ENCODE measurements around the gene VSTM4. TPM values are rescaled to one million over a fixed set of nuclear protein-coding genes. Genes with fewer than 3 reads are reported as not detected.

The VSTM4 gene
- total RNA-seq, 2 experiments from 2014 or later = 0.07 to 0.11 TPM

DNA sequence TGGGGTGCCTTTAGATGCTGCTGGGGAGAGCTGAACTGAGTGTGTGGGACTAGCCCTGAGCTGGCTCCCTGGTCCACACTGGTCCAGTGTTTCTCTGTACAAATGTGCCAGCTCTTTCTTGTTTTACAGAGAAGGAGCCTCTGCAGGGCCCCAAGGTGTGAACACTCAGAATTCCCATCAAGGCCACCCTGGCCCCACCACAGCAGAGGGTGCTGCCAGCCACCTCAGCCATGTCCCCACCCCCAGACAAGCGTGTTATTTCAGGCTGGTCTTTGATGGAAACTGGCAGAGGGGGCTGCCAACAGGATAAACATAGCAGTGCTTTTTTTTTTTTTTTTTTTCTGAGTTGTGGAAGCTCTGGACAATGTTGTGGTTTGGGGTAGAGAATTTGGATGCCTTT, 107.2 kb downstream of the VSTM4 start:
- intact Hi-C loops (cut with DNase I, micrococcal nuclease) = no loop called here
- no peak overlapping the region for H3K27ac Mint-ChIP-seq
- CTCF ChIA-PET = interaction anchor here (1.0 kb wide), 1 partner anchor 350 kb away, joined by 3 read pairs; no protein-coding TSS in a partner anchor
- POLR2A ChIA-PET = no interaction called here
- no peaks in the 10 kb centered on the region for H3K27me3 Mint-ChIP-seq
- H3K9me3 Mint-ChIP-seq (ENCODE audit: low read depth) = no peaks in the 10 kb centered on the region
- H3K36me3 Mint-ChIP-seq (ENCODE audit: low read depth) = no peaks in the 10 kb centered on the region
- H3K4me3 Mint-ChIP-seq = no peak overlapping the region
- ATAC-seq (no peak), DNase-seq (no peak)
- no peaks in the 10 kb centered on the region for H3K4me1 Mint-ChIP-seq

GRCh38 chr10:49007129-49007528, 108.2 kb downstream of the VSTM4 start:
- H3K27ac Mint-ChIP-seq = no peak overlapping the region
- ChIA-PET CTCF (interaction anchor here (1.0 to 1.3 kb wide), 2 partner anchors 16 to 349 kb away, joined by 3 read pairs; no protein-coding TSS in a partner anchor), POLR2A (no interaction called here)
- H3K9me3 Mint-ChIP-seq (ENCODE audit: low read depth) = no peaks in the 10 kb centered on the region
- DNase-seq (no peak), ATAC-seq (no peak)
- no peak overlapping the region for H3K4me3 Mint-ChIP-seq
- H3K36me3 Mint-ChIP-seq (ENCODE audit: low read depth) = no peaks in the 10 kb centered on the region
- H3K4me1 Mint-ChIP-seq = no peaks in the 10 kb centered on the region
- intact Hi-C loops (cut with DNase I, micrococcal nuclease) = no loop called here
- H3K27me3 Mint-ChIP-seq = no peaks in the 10 kb centered on the region

DNA sequence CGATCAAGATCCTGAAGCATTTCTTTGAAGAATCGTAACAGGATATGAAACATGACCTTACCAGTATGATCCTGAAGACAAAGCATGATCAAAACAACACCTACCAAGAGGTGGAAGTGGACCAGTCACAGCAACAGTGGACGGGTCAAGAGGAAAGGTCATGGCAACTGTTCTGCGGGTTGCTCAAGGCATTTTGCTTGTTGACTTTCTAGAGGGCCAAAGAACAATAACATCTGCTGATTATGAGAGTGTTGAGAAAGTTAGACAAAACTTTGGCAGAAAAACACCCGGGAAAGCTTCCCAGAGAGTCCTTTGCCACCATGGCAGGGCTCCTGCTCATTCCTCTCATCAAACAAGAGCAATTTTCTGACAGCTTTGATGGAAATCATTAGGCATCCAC, 110.1 kb downstream of the VSTM4 start:
- POLR2A ChIA-PET = no interaction called here
- H3K9me3 Mint-ChIP-seq (ENCODE audit: low read depth) = no peaks in the 10 kb centered on the region

GRCh38 chr10:49001870-49002672, 113.3 kb downstream of the VSTM4 start:
- CTCF ChIA-PET = no interaction called here
- POLR2A ChIA-PET = no interaction called here
- ATAC-seq (no peak), DNase-seq (no peak)
- H3K36me3 Mint-ChIP-seq (ENCODE audit: low read depth) = no peaks in the 10 kb centered on the region
- no peaks in the 10 kb centered on the region for H3K9me3 Mint-ChIP-seq (ENCODE audit: low read depth)
- H3K27me3 Mint-ChIP-seq = no peaks in the 10 kb centered on the region
- intact Hi-C loops (cut with DNase I, micrococcal nuclease) = no loop called here
- no peak overlapping the region for H3K27ac Mint-ChIP-seq
- no peak overlapping the region for H3K4me3 Mint-ChIP-seq
- no peaks in the 10 kb centered on the region for H3K4me1 Mint-ChIP-seq

More for the DNA sequence above, 110.1 kb downstream of the VSTM4 start:
- CTCF ChIA-PET = no interaction called here
- Mint-ChIP-seq H3K27ac (no peak overlapping the region), H3K27me3 (no peaks in the 10 kb centered on the region), H3K4me3 (no peak overlapping the region), H3K36me3 (ENCODE audit: low read depth) (no peaks in the 10 kb centered on the region), H3K4me1 (no peaks in the 10 kb centered on the region)
- intact Hi-C loops (cut with DNase I, micrococcal nuclease) = no loop called here
- DNase-seq (no peak), ATAC-seq (no peak)

DNA sequence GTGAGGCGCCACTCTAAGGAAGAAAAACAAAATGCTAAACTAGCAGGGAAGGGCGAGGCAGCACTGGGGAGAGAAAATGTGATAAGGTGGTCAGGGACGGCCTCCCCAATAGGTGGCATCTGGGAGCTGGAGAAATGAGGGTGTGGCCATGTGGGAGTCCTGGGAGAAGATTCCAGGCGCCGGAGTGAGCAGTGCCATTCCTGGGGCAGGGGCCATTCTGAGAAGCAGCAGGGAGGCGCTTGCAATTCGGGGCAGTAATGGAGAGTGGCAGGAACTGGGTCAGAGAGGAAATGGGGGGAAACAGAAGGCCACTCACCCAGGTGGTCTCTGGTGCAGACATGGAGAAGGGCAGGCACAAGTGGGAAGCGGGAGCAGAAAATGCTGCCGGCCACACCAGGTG, 113.9 kb downstream of the VSTM4 start:
- ATAC-seq = no peak
- Mint-ChIP-seq H3K4me1 (no peaks in the 10 kb centered on the region), H3K27ac (no peak overlapping the region), H3K27me3 (no peaks in the 10 kb centered on the region), H3K9me3 (ENCODE audit: low read depth) (no peaks in the 10 kb centered on the region), H3K4me3 (no peak overlapping the region), H3K36me3 (ENCODE audit: low read depth) (no peaks in the 10 kb centered on the region)
- ChIA-PET CTCF (interaction anchor here (1.1 kb wide), 1 partner anchor 12 kb away, joined by 3 read pairs; no protein-coding TSS in a partner anchor), POLR2A (no interaction called here)
- intact Hi-C loops (cut with DNase I, micrococcal nuclease) = no loop called here
- DNase-seq = no peak

DNA sequence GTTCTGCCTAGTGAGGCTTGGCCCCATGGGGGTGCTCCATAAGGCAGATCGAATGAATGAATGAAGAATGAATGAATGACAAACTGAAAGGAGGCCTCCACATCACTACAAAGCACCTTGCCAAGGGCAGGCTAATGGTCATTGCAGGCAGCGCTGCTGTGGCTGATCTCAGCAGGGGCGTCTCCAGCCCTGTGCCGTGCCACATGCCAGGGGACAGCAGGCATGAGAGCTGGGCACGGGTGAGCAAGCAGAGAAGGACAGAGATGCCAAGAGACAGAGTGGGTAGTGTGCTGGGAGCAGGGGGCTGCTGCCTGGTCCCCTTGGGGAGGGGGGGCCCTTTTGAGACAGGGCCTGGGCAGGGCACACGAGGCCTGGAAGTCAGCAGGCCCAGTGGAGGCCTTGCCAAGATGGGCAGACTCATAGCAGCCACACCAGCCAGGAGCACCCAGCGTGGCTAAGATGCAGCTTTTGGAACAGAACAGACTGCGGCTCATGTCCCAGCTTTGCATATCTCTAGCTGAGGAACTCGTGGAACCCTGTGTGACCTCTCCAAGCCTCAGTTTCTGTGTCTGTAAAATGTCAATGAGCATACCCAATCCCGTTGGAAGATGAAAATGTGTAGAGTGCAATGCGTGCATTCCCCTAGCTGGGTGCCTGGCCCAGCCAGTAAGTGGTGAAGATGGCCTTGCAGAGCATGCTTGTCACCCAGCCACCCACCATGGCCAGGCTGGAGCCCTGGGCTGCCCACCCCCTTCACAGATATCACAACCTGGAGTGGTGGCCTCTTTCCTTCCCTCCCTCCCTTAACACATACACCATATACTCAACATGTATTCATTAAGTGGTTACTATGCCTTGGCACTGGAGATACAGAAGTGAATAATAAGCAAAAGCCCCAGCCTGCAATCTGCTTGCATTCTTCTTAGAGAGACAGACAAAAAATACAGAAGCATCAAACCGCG, 114.6 kb downstream of the VSTM4 start:
- Mint-ChIP-seq H3K4me1 (no peaks in the 10 kb centered on the region), H3K27ac (no peak overlapping the region), H3K9me3 (ENCODE audit: low read depth) (no peaks in the 10 kb centered on the region), H3K27me3 (no peaks in the 10 kb centered on the region), H3K36me3 (ENCODE audit: low read depth) (no peaks in the 10 kb centered on the region), H3K4me3 (no peak overlapping the region)
- DNase-seq = no peak
- intact Hi-C loops (cut with DNase I, micrococcal nuclease) = no loop called here
- no peak for ATAC-seq
- POLR2A ChIA-PET = no interaction called here
- CTCF ChIA-PET = interaction anchor here (0.6 to 1.1 kb wide), 2 partner anchors 11 to 15 kb away, joined by 3 read pairs; no protein-coding TSS in a partner anchor

GRCh38 chr10:48999346-48999745, 116.0 kb downstream of the VSTM4 start:
- no peak for ATAC-seq
- Mint-ChIP-seq H3K27me3 (no peaks in the 10 kb centered on the region), H3K4me3 (no peak overlapping the region), H3K9me3 (ENCODE audit: low read depth) (no peaks in the 10 kb centered on the region), H3K27ac (no peak overlapping the region), H3K4me1 (no peaks in the 10 kb centered on the region), H3K36me3 (ENCODE audit: low read depth) (no peaks in the 10 kb centered on the region)
- intact Hi-C loops (cut with DNase I, micrococcal nuclease) = no loop called here
- no peak for DNase-seq
- CTCF ChIA-PET = interaction anchor here (1.1 to 1.4 kb wide), 2 partner anchors 18 to 236 kb away, joined by 3 to 4 read pairs; no protein-coding TSS in a partner anchor
- POLR2A ChIA-PET = no interaction called here

DNA sequence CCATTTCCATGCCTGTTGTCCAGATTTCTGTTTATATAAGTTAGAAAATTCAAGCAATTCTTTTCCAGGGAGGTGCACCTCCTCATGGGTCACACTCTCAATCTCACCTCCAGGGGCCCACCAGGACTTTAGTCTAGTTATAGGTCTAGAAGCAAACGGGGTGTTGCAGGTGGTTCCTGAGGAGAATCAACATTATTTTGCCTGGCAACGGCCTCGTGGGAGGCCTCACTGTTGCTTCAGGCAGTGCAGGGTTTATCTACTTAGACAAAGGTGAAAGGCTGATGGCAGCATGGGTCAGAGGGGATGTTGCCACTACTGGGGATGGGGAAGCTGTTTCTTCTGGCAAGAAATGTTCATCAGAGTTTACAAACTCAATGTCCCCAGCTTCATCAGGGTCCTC, 119.0 kb downstream of the VSTM4 start:
- H3K4me1 Mint-ChIP-seq = no peaks in the 10 kb centered on the region
- ATAC-seq (no peak), DNase-seq (no peak)
- no peaks in the 10 kb centered on the region for H3K36me3 Mint-ChIP-seq (ENCODE audit: low read depth)
- ChIA-PET CTCF (no interaction called here), POLR2A (no interaction called here)
- no peak overlapping the region for H3K4me3 Mint-ChIP-seq
- no peaks in the 10 kb centered on the region for H3K27me3 Mint-ChIP-seq
- intact Hi-C loops (cut with DNase I, micrococcal nuclease) = no loop called here
- no peaks in the 10 kb centered on the region for H3K9me3 Mint-ChIP-seq (ENCODE audit: low read depth)
- no peak overlapping the region for H3K27ac Mint-ChIP-seq

DNA sequence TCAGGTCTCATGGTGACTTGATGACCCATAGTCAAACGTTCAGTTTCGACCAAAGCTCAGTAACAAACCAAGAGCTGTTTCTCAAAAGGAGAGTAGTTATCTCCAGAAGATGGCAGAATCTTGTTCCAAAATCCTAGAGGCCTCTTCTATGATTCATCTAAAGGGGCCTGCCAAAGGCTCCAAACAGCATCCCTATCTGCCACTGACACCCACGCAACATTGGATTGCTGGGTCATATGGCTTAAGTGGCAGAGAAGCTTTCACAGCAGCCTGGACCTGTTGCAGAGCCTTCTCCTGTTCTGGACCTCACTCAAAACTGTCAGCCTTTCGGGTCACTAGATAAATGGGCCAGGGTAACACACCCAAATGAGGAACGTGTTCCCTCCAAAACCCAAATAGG, 121.7 kb downstream of the VSTM4 start:
- H3K9me3 Mint-ChIP-seq (ENCODE audit: low read depth) = no peaks in the 10 kb centered on the region
- no peaks in the 10 kb centered on the region for H3K27me3 Mint-ChIP-seq
- H3K4me3 Mint-ChIP-seq = no peak overlapping the region
- no peaks in the 10 kb centered on the region for H3K4me1 Mint-ChIP-seq
- no peaks in the 10 kb centered on the region for H3K36me3 Mint-ChIP-seq (ENCODE audit: low read depth)
- ATAC-seq = no peak
- CTCF ChIA-PET = no interaction called here
- H3K27ac Mint-ChIP-seq = no peak overlapping the region
- intact Hi-C loops (cut with DNase I, micrococcal nuclease) = no loop called here
- POLR2A ChIA-PET = no interaction called here
- no peak for DNase-seq

GRCh38 chr10:48990226-48990625, 125.1 kb downstream of the VSTM4 start:
- H3K27ac Mint-ChIP-seq = no peak overlapping the region
- DNase-seq (no peak), ATAC-seq (no peak)
- H3K36me3 Mint-ChIP-seq (ENCODE audit: low read depth) = no peaks in the 10 kb centered on the region
- H3K9me3 Mint-ChIP-seq (ENCODE audit: low read depth) = no peaks in the 10 kb centered on the region
- no peaks in the 10 kb centered on the region for H3K27me3 Mint-ChIP-seq
- ChIA-PET POLR2A (no interaction called here), CTCF (no interaction called here)
- H3K4me1 Mint-ChIP-seq = no peaks in the 10 kb centered on the region
- intact Hi-C loops (cut with DNase I, micrococcal nuclease) = no loop called here
- no peak overlapping the region for H3K4me3 Mint-ChIP-seq

DNA sequence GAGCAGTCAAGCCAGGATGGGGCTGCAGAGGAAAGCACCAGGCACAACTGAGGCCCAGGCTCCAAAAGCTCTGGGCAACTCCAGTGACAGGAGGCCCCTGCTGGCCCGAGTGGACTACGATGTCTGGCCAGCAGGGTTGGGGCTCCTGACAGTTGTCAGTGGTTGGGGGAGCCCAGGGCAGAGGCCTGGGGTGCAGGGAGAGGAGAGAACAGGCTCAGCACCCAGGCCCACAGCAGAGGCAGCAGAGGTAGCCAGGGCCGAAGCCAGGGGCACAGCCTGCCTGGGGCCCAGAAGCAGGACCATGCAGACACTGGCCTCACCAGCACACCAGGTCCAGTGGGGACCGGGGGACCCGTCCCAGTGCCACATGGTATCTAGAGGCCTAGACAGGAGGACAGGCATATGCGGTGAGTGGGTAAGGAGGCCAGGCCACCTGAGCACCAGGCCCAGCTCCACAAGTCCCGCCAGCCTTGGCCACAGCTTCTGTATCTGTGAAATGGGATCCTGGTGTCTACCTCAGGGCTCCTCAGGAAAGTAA, 129.6 kb downstream of the VSTM4 start:
- H3K4me3 Mint-ChIP-seq = no peak overlapping the region
- no peak overlapping the region for H3K27ac Mint-ChIP-seq
- no peaks in the 10 kb centered on the region for H3K9me3 Mint-ChIP-seq (ENCODE audit: low read depth)
- ChIA-PET CTCF (interaction anchor here (0.6 kb wide), 1 partner anchor 15 kb away, joined by 3 read pairs; no protein-coding TSS in a partner anchor), POLR2A (no interaction called here)
- ATAC-seq (no peak), DNase-seq (no peak)
- no peaks in the 10 kb centered on the region for H3K27me3 Mint-ChIP-seq
- no peaks in the 10 kb centered on the region for H3K36me3 Mint-ChIP-seq (ENCODE audit: low read depth)
- no peaks in the 10 kb centered on the region for H3K4me1 Mint-ChIP-seq
- intact Hi-C loops (cut with DNase I, micrococcal nuclease) = loop anchor here in 1 of 2 experiments (10.0 kb wide), 1 partner anchor 299 kb away; no protein-coding TSS in a partner anchor
